WTC11 (cell line): Measurements from ENCODE around the gene DLX1. TPM values are rescaled to one million over a fixed set of nuclear protein-coding genes. Genes with fewer than 3 reads are reported as not detected.

ENCODE experiments used
- ATAC-seq: fragments of 200-7000 bp; cut with Tn5 transposase; 2 replicates; pipeline ENCODE4 v1.10.0; 2021; ENCODE audit warnings: mild to moderate bottlenecking, moderate library complexity
- CTCF ChIA-PET: fragments of 300-600 bp; sonication (Branson Sonifier 250); formaldehyde crosslinking; loops from one replicate; lab custom pipeline; 2021; ENCODE audit warnings: antibody characterized with exemption; lab: Charles Lee
- POLR2A ChIA-PET: fragments of 350-600 bp; sonication (Branson Sonifier 250); formaldehyde crosslinking; loops from one replicate; lab custom pipeline; 2021; ENCODE audit warnings: antibody characterized with exemption; lab: Charles Lee
- DNase-seq: peaks from one replicate; pipeline ENCODE4 v3.0.0; 2021; ENCODE audit warnings: low spot score
- H3K27ac Mint-ChIP-seq: 2 replicates; pipeline ENCODE4 v1.8.0; 2021; ENCODE audit warnings: mixed read lengths
- H3K27me3 Mint-ChIP-seq: 2 replicates; pipeline ENCODE4 v1.8.0; 2021; ENCODE audit warnings: low read depth, mild to moderate bottlenecking, moderate library complexity, mixed read lengths
- H3K36me3 Mint-ChIP-seq: 2 replicates; pipeline ENCODE4 v1.8.0; 2021; ENCODE audit warnings: mixed read lengths
- H3K4me1 Mint-ChIP-seq: 2 replicates; pipeline ENCODE4 v1.8.0; 2022; ENCODE audit warnings: mixed read lengths
- H3K4me3 Mint-ChIP-seq: 2 replicates; pipeline ENCODE4 v1.8.0; 2021; ENCODE audit warnings: mild to moderate bottlenecking, moderate library complexity, mixed read lengths
- H3K9me3 Mint-ChIP-seq: 2 replicates; pipeline ENCODE4 v1.8.0; 2021; ENCODE audit warnings: mixed read lengths
- CREM ChIP-seq: sonication (generic); formaldehyde crosslinking; IDR thresholded peaks from 2 replicates; pipeline ENCODE4 v1.8.1; 2022; ENCODE audit warnings: mild to moderate bottlenecking, missing genetic modification reagents, moderate library complexity
- ESRRA ChIP-seq: sonication (generic); formaldehyde crosslinking; IDR thresholded peaks from 2 replicates; pipeline ENCODE4 v1.8.1; 2022; ENCODE audit warnings: mild to moderate bottlenecking, missing genetic modification reagents, borderline replicate concordance
- GABPB1 ChIP-seq: sonication (generic); formaldehyde crosslinking; IDR thresholded peaks from 2 replicates; pipeline ENCODE4 v1.8.1; 2023; ENCODE audit warnings: mild to moderate bottlenecking, missing genetic modification reagents
- JUN ChIP-seq: sonication (generic); formaldehyde crosslinking; IDR thresholded peaks from 2 replicates; pipeline ENCODE4 v1.8.0; 2023; ENCODE audit warnings: mild to moderate bottlenecking, missing genetic modification reagents
- MYBL2 ChIP-seq: sonication (generic); formaldehyde crosslinking; IDR thresholded peaks from 2 replicates; pipeline ENCODE4 v1.8.1; 2023; ENCODE audit warnings: mild to moderate bottlenecking, moderate library complexity, missing genetic modification reagents
- RORB ChIP-seq: fragments of 250-450 bp; sonication (Bioruptor Pico); IDR thresholded peaks from 2 replicates; pipeline ENCODE4 v1.9.0; 2021; ENCODE audit warnings: mild to moderate bottlenecking
- TEAD1 ChIP-seq: sonication (generic); formaldehyde crosslinking; IDR thresholded peaks from 2 replicates; pipeline ENCODE4 v1.8.0; 2022; ENCODE audit warnings: mild to moderate bottlenecking, missing genetic modification reagents
- ZNF121 ChIP-seq: sonication (generic); formaldehyde crosslinking; IDR thresholded peaks from 2 replicates; pipeline ENCODE4 v1.8.0; 2023; ENCODE audit warnings: missing genetic modification reagents
- ZNF232 ChIP-seq: sonication (generic); formaldehyde crosslinking; IDR thresholded peaks from 2 replicates; pipeline ENCODE4 v1.8.0; 2022; ENCODE audit warnings: mild to moderate bottlenecking, missing genetic modification reagents
- total RNA-seq: library from RNA; stranded (reverse); gene quantifications from 3 replicates; pipeline ENCODE4 v1.2.3, GENCODE V29; 2021
- TF ChIP-seq, protein P1 (sequence below): sonication (generic); formaldehyde crosslinking; IDR thresholded peaks from 2 replicates; pipeline ENCODE4 v1.8.1; 2022; ENCODE audit warnings: low read depth, missing genetic modification reagents, borderline replicate concordance
- TF ChIP-seq, protein P2 (sequence below): sonication (generic); formaldehyde crosslinking; IDR thresholded peaks from 2 replicates; pipeline ENCODE4 v1.8.0; 2022; ENCODE audit warnings: missing genetic modification reagents
- TF ChIP-seq, protein P3 (sequence below): fragments of 250-450 bp; sonication (Bioruptor Pico); IDR thresholded peaks from 2 replicates; pipeline ENCODE4 v1.9.0; 2021; ENCODE audit warnings: mild to moderate bottlenecking
- TF ChIP-seq, protein P4 (sequence below): sonication (generic); formaldehyde crosslinking; IDR thresholded peaks from 2 replicates; pipeline ENCODE4 v1.8.1; 2023; ENCODE audit warnings: mild to moderate bottlenecking, moderate library complexity, missing genetic modification reagents
- TF ChIP-seq, protein P5 (sequence below): fragments of 250-450 bp; sonication (Bioruptor Pico); IDR thresholded peaks from 2 replicates; pipeline ENCODE4 v2.1.2; 2022; ENCODE audit warnings: mild to moderate bottlenecking, moderate library complexity
- TF ChIP-seq, protein P6 (sequence below): fragments of 250-450 bp; sonication (Bioruptor Pico); IDR thresholded peaks from 2 replicates; pipeline ENCODE4 v1.9.0; 2021; ENCODE audit warnings: mild to moderate bottlenecking
- TF ChIP-seq, protein P7 (sequence below): fragments of 250-450 bp; sonication (Bioruptor Pico); IDR thresholded peaks from 2 replicates; pipeline ENCODE4 v1.9.0; 2021; ENCODE audit warnings: mild to moderate bottlenecking, borderline replicate concordance

DLX1 gene
- total RNA-seq, 1 experiment from 2014 or later: not detected

DNA sequence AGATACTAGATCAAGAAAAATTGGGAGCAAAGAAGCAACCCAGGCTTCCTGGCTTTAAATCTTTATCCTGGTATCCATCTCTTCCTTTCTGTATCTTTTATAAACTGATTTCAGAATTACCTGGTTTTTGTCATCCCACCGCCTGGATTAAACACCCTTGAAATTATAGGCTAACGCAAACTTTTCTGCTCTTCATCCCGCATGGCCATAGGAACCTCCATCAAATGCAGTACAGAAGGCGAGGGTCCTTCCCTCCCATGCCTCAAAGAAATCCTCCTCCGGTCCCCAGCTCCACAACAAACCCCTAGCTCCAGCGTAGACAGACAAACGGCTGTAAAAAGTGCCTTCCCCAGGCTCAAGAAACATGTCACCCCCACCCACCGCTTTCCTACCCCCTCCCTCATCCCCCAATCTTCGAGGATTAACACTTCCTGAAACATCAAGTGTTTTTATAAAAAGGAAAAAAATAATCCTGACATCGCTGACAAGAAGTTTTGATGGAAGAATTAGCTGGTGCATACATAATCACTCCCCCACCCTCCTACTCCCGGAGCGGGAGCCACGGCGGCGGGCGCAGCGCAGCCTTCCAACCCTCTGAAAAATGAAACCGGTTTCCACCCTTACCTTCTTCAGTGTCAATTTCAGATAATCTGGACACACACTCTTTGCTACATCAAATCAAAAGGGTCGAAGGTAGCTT is 7.6 kb downstream of the DLX1 start (continued):
- TF ChIP-seq GABPB1 (CRISPR knock-in tag): no peak
- no peak for TF ChIP-seq ZNF232 (CRISPR knock-in tag)
- TF ChIP-seq, protein P1, sequence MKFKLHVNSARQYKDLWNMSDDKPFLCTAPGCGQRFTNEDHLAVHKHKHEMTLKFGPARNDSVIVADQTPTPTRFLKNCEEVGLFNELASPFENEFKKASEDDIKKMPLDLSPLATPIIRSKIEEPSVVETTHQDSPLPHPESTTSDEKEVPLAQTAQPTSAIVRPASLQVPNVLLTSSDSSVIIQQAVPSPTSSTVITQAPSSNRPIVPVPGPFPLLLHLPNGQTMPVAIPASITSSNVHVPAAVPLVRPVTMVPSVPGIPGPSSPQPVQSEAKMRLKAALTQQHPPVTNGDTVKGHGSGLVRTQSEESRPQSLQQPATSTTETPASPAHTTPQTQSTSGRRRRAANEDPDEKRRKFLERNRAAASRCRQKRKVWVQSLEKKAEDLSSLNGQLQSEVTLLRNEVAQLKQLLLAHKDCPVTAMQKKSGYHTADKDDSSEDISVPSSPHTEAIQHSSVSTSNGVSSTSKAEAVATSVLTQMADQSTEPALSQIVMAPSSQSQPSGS (CRISPR knock-in tag): no peak
- TF ChIP-seq, protein P2, sequence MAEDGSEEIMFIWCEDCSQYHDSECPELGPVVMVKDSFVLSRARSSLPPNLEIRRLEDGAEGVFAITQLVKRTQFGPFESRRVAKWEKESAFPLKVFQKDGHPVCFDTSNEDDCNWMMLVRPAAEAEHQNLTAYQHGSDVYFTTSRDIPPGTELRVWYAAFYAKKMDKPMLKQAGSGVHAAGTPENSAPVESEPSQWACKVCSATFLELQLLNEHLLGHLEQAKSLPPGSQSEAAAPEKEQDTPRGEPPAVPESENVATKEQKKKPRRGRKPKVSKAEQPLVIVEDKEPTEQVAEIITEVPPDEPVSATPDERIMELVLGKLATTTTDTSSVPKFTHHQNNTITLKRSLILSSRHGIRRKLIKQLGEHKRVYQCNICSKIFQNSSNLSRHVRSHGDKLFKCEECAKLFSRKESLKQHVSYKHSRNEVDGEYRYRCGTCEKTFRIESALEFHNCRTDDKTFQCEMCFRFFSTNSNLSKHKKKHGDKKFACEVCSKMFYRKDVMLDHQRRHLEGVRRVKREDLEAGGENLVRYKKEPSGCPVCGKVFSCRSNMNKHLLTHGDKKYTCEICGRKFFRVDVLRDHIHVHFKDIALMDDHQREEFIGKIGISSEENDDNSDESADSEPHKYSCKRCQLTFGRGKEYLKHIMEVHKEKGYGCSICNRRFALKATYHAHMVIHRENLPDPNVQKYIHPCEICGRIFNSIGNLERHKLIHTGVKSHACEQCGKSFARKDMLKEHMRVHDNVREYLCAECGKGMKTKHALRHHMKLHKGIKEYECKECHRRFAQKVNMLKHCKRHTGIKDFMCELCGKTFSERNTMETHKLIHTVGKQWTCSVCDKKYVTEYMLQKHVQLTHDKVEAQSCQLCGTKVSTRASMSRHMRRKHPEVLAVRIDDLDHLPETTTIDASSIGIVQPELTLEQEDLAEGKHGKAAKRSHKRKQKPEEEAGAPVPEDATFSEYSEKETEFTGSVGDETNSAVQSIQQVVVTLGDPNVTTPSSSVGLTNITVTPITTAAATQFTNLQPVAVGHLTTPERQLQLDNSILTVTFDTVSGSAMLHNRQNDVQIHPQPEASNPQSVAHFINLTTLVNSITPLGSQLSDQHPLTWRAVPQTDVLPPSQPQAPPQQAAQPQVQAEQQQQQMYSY: no peak
- TF ChIP-seq, protein P3, sequence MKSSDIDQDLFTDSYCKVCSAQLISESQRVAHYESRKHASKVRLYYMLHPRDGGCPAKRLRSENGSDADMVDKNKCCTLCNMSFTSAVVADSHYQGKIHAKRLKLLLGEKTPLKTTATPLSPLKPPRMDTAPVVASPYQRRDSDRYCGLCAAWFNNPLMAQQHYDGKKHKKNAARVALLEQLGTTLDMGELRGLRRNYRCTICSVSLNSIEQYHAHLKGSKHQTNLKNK (CRISPR knock-in tag): no peak

DNA sequence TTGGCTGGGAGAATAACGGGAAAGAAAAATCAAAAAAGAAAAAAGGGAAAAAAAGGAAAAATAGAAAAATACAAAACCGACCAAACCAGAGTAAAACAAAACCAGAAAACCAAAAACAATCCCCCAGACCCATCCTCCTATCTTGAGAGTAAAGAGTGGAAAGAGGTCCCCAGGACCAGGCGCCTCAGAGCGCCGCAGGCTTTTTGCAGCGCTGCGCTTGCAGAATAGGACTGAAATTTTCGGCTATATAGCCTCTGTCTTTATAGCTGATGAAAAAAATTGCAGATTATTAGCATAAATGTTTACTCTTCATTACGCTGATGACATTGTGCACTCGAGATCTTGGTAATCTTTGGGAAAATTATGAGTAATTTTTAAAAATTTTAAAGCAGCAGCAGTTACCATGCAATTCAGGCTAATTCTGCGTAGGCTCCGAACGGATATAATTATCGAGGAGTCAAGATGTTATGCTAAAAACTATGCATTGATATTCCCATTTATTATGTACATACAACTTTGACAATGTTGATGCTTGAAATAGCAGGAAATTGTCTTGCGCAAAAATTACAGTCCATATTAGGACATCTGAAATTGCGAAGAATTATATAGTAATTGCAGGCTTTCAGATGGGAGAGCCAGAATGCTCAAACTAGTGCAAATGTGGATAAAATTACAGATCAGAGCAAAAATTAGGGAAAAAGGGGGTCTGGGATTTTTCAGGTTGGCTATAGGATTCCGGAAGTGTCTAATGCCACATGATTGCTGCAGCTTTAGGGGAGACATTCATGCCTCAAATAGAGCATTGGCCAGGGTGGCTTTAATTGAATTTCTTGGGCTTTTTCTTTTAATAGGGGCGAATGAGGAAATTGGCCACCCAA is 8.3 kb downstream of the DLX1 start:
- ChIA-PET POLR2A (interaction anchor here (0.6 kb wide), 1 partner anchor 12 kb away, joined by 6 read pairs; no protein-coding TSS in a partner anchor), CTCF (interaction anchor here (0.6 to 5.1 kb wide), 4 partner anchors 8 to 13 kb away, joined by 3 to 47 read pairs (median 6); partner anchors contain the start of gene DLX2)
- DNase-seq: no peak
- no peak overlapping the region for H3K27ac Mint-ChIP-seq
- H3K9me3 Mint-ChIP-seq: no peaks in the 10 kb centered on the region
- peaks cover 100% of the 10 kb centered on the region for H3K27me3 Mint-ChIP-seq
- H3K4me3 Mint-ChIP-seq: peak overlapping the region; percentile 53
- peaks cover 61% of the 10 kb centered on the region for H3K4me1 Mint-ChIP-seq
- ATAC-seq: no peak
- H3K36me3 Mint-ChIP-seq: no peaks in the 10 kb centered on the region
- TF ChIP-seq, protein P4, sequence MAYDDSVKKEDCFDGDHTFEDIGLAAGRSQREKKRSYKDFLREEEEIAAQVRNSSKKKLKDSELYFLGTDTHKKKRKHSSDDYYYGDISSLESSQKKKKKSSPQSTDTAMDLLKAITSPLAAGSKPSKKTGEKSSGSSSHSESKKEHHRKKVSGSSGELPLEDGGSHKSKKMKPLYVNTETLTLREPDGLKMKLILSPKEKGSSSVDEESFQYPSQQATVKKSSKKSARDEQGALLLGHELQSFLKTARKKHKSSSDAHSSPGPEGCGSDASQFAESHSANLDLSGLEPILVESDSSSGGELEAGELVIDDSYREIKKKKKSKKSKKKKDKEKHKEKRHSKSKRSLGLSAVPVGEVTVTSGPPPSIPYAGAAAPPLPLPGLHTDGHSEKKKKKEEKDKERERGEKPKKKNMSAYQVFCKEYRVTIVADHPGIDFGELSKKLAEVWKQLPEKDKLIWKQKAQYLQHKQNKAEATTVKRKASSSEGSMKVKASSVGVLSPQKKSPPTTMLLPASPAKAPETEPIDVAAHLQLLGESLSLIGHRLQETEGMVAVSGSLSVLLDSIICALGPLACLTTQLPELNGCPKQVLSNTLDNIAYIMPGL (CRISPR knock-in tag): no peak
- TF ChIP-seq RORB (CRISPR knock-in tag) (no peak), ESRRA (CRISPR knock-in tag) (no peak), JUN (CRISPR knock-in tag) (no peak), ZNF121 (CRISPR knock-in tag) (no peak), CREM (CRISPR knock-in tag) (no peak), MYBL2 (CRISPR knock-in tag) (no peak), TEAD1 (CRISPR knock-in tag) (no peak)
- TF ChIP-seq, protein P3 (CRISPR knock-in tag): no peak
- TF ChIP-seq, protein P5, sequence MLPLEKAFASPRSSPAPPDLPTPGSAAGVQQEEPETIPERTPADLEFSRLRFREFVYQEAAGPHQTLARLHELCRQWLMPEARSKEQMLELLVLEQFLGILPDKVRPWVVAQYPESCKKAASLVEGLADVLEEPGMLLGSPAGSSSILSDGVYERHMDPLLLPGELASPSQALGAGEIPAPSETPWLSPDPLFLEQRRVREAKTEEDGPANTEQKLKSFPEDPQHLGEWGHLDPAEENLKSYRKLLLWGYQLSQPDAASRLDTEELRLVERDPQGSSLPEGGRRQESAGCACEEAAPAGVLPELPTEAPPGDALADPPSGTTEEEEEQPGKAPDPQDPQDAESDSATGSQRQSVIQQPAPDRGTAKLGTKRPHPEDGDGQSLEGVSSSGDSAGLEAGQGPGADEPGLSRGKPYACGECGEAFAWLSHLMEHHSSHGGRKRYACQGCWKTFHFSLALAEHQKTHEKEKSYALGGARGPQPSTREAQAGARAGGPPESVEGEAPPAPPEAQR (CRISPR knock-in tag): no peak
- TF ChIP-seq, protein P6, sequence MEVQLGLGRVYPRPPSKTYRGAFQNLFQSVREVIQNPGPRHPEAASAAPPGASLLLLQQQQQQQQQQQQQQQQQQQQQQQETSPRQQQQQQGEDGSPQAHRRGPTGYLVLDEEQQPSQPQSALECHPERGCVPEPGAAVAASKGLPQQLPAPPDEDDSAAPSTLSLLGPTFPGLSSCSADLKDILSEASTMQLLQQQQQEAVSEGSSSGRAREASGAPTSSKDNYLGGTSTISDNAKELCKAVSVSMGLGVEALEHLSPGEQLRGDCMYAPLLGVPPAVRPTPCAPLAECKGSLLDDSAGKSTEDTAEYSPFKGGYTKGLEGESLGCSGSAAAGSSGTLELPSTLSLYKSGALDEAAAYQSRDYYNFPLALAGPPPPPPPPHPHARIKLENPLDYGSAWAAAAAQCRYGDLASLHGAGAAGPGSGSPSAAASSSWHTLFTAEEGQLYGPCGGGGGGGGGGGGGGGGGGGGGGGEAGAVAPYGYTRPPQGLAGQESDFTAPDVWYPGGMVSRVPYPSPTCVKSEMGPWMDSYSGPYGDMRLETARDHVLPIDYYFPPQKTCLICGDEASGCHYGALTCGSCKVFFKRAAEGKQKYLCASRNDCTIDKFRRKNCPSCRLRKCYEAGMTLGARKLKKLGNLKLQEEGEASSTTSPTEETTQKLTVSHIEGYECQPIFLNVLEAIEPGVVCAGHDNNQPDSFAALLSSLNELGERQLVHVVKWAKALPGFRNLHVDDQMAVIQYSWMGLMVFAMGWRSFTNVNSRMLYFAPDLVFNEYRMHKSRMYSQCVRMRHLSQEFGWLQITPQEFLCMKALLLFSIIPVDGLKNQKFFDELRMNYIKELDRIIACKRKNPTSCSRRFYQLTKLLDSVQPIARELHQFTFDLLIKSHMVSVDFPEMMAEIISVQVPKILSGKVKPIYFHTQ (CRISPR knock-in tag): no peak
- TF ChIP-seq, protein P7, sequence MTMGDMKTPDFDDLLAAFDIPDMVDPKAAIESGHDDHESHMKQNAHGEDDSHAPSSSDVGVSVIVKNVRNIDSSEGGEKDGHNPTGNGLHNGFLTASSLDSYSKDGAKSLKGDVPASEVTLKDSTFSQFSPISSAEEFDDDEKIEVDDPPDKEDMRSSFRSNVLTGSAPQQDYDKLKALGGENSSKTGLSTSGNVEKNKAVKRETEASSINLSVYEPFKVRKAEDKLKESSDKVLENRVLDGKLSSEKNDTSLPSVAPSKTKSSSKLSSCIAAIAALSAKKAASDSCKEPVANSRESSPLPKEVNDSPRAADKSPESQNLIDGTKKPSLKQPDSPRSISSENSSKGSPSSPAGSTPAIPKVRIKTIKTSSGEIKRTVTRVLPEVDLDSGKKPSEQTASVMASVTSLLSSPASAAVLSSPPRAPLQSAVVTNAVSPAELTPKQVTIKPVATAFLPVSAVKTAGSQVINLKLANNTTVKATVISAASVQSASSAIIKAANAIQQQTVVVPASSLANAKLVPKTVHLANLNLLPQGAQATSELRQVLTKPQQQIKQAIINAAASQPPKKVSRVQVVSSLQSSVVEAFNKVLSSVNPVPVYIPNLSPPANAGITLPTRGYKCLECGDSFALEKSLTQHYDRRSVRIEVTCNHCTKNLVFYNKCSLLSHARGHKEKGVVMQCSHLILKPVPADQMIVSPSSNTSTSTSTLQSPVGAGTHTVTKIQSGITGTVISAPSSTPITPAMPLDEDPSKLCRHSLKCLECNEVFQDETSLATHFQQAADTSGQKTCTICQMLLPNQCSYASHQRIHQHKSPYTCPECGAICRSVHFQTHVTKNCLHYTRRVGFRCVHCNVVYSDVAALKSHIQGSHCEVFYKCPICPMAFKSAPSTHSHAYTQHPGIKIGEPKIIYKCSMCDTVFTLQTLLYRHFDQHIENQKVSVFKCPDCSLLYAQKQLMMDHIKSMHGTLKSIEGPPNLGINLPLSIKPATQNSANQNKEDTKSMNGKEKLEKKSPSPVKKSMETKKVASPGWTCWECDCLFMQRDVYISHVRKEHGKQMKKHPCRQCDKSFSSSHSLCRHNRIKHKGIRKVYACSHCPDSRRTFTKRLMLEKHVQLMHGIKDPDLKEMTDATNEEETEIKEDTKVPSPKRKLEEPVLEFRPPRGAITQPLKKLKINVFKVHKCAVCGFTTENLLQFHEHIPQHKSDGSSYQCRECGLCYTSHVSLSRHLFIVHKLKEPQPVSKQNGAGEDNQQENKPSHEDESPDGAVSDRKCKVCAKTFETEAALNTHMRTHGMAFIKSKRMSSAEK: no peak
